HG03095 (cell line): Measurements from ENCODE around the gene UQCC5.
"Not testable (repeated sequence)": the region's sequence is repeated elsewhere in the genome, so short reads cannot be mapped to it uniquely, and the experiment has no call there.

ENCODE experiments used
- ATAC-seq: cut with Tn5 transposase; IDR thresholded peaks from one replicate; pipeline ENCODE4 v1.9.1; 2021; ENCODE audit warnings: moderate library complexity; ENCODE audit not compliant: unreplicated experiment

The UQCC5 gene

DNA sequence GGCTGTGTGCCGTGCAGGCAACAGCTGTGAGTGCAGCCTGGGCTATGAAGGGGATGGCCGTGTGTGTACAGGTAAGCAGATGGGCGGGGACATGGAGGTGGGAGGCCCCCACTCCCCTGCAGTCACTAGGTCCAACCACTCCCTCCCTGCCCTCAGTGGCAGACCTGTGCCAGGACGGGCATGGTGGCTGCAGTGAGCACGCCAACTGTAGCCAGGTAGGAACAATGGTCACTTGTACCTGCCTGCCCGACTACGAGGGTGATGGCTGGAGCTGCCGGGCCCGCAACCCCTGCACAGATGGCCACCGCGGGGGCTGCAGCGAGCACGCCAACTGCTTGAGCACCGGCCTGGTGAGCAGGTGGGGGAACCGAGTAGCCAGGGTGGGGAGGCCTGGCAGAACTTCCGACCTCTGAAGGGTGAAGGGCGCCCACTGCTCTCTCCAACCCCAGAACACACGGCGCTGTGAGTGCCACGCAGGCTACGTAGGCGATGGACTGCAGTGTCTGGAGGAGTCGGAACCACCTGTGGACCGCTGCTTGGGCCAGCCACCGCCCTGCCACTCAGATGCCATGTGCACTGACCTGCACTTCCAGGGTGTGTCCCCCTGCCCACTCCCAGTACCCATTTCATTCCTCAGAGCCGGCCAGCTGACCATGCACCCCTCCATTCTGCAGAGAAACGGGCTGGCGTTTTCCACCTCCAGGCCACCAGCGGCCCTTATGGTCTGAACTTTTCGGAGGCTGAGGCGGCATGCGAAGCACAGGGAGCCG lies 14.3 kb upstream of the UQCC5 start:
- ATAC-seq = no peak

- ATAC-seq = no peak
Observed at GRCh38 chr3:52522651-52523251, 13.7 kb upstream of the UQCC5 start.

DNA sequence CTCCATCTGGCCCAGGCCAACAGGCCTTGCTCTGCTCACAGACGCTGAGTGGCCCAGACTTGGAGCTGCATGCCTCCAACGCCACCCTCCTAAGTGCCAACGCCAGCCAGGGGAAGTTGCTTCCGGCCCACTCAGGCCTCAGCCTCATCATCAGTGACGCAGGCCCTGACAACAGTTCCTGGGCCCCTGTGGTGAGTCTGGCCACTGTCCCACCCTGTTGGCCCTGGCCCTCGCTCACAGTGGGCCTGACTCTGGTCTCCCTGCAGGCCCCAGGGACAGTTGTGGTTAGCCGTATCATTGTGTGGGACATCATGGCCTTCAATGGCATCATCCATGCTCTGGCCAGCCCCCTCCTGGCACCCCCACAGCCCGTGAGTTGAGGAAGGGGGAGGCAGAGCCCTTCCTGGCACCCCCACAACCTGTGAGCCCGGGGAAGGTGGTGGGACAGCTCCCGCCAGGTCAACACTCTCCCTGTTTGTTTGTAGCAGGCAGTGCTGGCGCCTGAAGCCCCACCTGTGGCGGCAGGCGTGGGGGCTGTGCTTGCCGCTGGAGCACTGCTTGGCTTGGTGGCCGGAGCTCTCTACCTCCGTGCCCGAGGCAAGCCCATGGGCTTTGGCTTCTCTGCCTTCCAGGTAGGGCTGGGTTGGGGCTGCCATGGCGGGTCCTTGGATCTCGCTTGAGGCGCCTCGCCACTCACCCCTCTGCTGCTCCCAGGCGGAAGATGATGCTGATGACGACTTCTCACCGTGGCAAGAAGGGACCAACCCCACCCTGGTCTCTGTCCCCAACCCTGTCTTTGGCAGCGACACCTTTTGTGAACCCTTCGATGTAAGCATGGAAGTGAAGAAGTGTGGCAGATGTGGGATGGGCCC lies 12.8 kb upstream of the UQCC5 start:
- ATAC-seq = no peak

GRCh38 chr3:52524258-52524751 lies 12.1 kb upstream of the UQCC5 start:
- ATAC-seq = no peak

- no peak for ATAC-seq
Observed at GRCh38 chr3:52524752-52525679, 11.4 kb upstream of the UQCC5 start.

GRCh38 chr3:52525680-52526561 lies 10.5 kb upstream of the UQCC5 start:
- no peak for ATAC-seq

GRCh38 chr3:52526671-52527038 lies 9.8 kb upstream of the UQCC5 start:
- not testable (repeated sequence) for ATAC-seq

DNA sequence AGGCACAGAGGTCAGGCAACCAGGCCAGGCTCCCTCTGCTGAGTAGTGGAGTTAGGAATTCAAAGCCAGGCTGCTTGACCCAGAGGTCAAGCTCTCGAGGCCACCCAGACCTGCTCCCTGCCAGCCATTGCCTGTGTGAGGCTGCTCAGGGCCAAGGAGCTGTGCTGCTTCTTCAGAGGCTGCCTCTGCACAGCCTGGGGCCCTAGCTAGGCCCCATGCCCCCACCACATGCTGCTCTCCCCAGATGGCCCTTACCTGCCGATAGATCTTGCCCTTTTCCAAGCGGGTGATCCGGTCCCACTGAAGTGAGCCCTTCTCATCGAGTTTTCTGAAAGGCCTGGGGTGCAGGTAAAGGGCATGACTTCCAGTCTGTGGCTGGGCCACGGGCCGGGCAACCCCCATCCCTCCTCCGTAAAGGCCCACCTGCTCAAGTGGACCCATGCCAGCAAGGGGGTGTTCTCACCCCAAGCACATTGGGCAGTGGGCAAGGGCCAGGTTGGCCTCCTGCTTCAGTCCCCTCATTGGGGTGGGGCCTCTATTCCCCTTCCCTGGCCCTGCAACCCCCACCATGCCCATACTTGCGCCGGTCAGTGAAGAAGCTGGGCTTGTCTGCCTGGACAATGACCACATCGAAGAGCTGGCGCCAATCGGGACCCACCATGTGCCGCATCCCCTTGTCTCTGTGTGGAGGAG lies 9.2 kb upstream of the UQCC5 start:
- no peak for ATAC-seq

- ATAC-seq = no peak
Observed at GRCh38 chr3:52527732-52528585, 8.4 kb upstream of the UQCC5 start.

DNA sequence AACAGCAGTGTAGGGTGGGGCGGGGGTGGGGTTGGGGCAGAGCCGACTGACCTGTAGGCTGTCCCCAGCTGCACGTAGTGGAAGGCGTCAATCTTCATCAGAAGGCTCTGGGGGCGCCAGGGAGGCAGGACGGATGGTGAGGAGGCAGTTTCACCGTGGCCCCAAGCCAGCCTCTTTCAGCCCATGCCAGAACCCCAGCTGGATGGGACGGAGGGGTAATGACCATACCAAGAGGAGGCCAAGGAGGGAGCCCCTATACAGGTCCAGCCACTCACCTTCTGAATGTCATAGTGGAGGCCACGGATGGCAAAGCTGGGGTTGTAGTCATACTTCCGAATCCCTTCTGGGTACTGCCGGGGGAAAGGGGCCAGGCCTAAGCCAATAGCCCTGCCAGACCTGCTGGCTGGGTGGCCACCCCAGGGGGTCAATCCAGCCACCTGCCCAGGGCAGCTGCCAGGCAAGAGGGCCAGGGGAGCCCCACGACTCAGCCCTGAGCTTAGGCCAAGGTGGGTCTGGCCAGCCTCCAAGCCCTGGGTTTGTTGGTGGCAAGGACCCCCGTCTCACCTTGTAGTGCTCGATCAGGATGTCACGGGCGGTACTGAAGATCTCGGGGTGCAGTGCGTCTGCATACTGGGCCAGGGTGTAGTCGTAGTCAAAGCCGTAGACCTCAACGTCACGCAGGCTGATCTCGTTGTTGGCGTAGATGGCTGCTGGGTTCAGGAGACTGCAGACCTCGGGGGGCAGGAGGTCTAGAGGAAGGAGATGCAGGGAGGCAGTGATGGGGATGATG lies 7.6 kb upstream of the UQCC5 start:
- ATAC-seq = no peak

- ATAC-seq = no peak
Observed at GRCh38 chr3:52529376-52530333, 6.8 kb upstream of the UQCC5 start.

GRCh38 chr3:52530918-52531826 lies 5.2 kb upstream of the UQCC5 start:
- ATAC-seq = no peak

- ATAC-seq = no peak
Observed at GRCh38 chr3:52531860-52532516, 4.4 kb upstream of the UQCC5 start.

- ATAC-seq = no peak
Observed at GRCh38 chr3:52532517-52532837, 3.9 kb upstream of the UQCC5 start.
